Measurements from ENCODE around the gene PDLIM5.
"Not testable (repeated sequence)": the region's sequence is repeated elsewhere in the genome, so short reads cannot be mapped to it uniquely, and the experiment has no call there.

The PDLIM5 gene

GRCh38 chr4:94615451-94615850 lies 163.7 kb downstream of the PDLIM5 start:
- no peak for DNase-seq

DNA sequence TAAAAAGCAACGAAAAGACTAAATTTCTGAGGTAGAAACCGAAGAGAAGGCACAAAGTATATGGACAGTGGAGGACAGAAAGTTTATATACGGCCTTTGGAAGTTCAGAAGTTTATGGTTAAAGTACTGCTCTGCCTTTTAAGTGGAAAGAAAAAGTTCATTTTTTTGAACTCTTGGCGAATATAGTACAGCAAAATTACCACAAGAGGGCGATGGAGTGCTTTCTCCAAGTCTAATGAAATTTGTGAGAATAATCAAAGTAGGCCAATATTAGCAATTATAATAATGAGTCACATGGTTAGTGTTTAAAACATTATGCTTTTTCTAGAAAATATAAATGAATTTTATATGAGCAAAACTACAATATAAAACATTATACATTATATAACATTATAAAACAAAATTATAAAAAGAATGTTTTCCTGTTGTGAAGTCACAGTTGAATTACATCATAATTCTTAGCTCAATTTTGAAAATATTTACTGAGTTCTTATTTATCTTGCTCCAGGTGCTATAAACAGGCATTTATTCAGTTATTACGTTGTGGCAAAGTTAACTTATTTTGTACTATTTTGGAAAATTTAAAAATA lies 169.8 kb downstream of the PDLIM5 start:
- DNase-seq = no peak

- no peak for DNase-seq
These were observed 171.6 kb downstream of the PDLIM5 start for GRCh38 chr4:94623126-94623911.

DNA sequence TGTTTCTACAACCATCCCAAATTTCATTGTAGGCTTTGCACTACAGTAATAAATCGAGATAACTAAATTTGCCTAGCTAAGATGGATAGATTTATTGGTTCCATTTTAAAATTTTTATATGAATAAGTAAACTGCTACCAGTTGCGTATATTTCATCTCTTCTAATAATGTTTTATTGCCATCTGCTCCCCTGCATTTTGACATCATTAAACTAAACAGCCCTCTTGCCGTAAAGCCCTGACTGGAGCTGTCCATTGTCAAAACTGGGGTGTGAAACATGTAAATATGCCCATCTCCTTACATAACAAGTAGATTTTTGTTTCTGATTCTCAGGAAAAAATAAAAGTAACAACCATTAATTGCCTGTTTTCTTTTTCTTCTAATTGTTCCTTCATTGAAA lies 175.2 kb downstream of the PDLIM5 start:
- DNase-seq = no peak

- DNase-seq = not testable (repeated sequence)
These were observed 177.3 kb downstream of the PDLIM5 start for GRCh38 chr4:94629058-94629457.

DNA sequence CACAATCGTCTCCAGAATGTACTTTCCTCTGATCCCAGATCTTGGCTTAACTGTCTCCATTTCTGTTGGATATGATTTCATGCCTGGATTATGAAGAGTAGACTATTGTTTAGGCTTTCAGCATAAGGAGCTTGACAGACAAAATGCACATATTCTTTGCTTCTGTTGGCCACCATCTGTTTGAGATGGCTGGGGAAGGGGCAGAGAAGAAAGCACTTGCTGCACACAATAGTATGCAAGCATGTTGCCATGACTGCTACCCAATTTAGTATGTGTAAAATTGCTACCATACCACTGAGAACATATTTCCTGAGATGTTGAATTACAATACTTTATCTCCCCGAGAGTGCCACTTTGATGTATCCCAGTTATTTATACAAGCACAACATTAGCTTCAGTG lies 178.1 kb downstream of the PDLIM5 start:
- DNase-seq = no peak

- DNase-seq = no peak
These were observed 182.5 kb downstream of the PDLIM5 start for GRCh38 chr4:94634271-94634670.

GRCh38 chr4:94635177-94635576 lies 183.4 kb downstream of the PDLIM5 start:
- no peak for DNase-seq

- no peak for DNase-seq
These were observed 184.3 kb downstream of the PDLIM5 start for GRCh38 chr4:94636004-94636403.

- DNase-seq = no peak
These were observed 187.6 kb downstream of the PDLIM5 start for GRCh38 chr4:94639298-94639697.

GRCh38 chr4:94640151-94640550 lies 188.4 kb downstream of the PDLIM5 start:
- no peak for DNase-seq

DNA sequence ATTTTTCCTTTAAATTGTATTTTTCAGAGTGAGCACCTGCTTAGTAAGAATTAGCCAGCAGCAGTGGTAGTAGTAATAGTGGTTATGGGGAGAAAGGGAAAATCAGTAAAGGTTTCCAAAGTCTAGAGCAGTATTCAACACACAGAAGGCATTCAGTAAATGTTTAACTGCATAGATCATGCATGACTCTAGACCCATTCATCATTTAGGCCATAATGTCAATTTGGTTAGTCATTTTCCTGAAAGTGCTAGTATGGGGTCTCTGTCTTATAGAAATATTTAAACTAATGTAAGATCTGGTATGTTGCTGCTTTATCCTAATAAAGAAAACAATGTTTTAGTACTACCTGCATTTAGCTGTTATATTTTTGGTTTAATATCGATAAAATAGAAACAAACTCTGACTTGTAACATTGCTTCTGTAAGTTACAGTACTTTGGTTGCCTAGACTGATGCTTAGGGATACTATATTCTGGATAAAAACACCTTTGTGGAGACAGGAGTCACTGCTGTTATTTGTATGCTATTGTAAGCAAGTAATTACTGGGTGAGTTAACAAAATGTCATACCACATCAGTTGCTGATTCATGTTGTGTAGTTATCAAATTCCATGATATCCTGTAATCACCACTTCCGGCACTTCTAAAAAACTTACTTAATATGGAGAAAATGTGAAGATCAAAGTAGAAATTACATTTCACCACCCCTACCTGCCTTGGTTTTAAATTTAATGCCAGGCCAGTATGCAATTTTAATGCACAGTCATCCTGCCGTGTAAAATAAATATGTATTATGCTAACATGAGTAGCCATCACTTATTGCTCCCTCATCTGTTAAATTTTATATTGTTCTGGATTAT lies 190.2 kb downstream of the PDLIM5 start:
- no peak for DNase-seq

DNA sequence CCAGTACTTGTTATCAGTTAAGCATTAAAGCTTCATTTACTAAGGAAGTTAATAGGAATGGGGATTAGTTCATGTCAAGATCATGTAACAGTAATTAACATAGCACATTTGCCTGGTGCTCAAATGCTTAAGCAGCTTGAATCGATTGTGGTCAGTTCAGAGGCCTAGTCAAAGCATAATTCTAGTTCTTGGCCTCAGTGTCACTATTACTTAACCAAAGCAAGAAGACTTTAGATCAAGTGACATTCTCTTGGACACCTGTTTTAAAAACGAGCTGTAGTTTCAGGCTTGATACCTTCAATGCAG lies 190.8 kb downstream of the PDLIM5 start:
- DNase-seq = no peak

GRCh38 chr4:94648699-94649098 lies 197.0 kb downstream of the PDLIM5 start:
- DNase-seq = no peak

DNA sequence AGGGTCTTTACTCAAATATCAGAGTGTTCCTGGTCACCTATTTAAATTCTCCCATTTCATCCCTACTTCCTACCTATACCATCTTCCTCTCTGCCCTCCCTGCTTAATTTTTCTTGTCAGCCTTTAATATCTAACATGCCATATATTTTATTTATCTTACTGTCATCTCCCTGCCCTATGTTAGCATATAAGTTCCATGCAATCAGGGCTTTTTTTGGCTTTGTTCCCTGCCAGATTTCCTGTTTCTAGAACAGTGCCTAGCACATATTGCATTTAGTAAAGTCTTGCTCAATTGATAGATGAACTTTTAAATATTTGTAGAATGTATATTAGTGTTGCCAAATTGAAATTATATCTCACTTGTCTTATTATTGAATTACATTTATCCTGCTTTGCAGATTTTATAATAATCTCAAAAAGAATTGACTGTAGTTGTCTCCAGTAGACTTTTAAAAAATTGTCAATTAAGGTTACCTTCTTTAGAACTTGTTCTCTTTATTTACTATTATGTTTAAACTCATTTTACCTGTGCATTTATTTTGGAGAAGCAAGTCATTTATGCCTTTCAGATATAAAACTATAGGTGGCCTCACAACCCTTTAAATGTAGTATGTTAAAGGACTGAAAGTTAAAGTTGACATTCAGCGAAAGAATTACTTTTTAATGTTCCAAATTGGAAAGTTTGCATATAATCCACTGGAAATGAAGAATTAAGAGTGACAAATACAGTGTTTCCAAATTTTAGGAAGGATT lies 197.8 kb downstream of the PDLIM5 start:
- no peak for DNase-seq

DNA sequence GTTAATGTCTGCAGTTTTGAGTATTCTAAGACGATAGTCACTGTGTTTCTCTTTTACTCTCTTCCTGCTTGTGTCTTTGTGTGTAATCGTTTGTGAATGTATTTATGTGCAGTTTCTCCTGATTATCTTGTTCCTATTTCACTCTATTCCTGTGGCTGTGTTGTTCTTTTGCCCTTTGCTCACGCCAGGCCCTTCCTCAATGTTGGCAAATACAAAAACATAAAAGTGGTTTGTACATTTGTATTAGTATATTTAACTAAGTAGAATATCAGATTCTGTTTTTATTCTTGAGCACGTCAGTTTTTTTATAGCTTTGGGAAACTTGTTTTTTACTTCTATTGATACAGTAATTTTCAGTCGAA lies 198.4 kb downstream of the PDLIM5 start:
- no peak for DNase-seq

- no peak for DNase-seq
These were observed 198.9 kb downstream of the PDLIM5 start for GRCh38 chr4:94650690-94651089.

GRCh38 chr4:94653095-94653649 lies 201.4 kb downstream of the PDLIM5 start:
- no peak for DNase-seq

GRCh38 chr4:94653984-94654609 lies 202.4 kb downstream of the PDLIM5 start:
- no peak for DNase-seq

DNA sequence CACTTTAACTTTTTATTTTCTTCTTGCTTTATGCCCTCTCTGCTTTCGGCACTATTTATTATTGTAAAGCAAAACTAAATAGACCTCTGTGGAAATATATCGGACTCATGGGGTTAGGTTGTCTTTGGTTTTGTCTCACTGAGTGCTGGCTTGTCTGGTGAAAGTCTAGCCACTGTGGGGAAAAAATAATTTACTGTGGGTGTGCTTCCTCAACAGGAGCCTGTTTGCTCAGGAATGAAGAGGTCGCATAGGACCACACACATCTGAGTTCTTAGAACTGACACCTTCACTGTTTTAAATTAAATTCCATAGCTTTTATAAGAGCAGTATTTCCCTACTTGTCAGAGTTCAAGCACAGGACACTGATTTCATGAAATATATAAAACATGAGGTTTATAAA lies 203.0 kb downstream of the PDLIM5 start:
- DNase-seq = no peak

DNA sequence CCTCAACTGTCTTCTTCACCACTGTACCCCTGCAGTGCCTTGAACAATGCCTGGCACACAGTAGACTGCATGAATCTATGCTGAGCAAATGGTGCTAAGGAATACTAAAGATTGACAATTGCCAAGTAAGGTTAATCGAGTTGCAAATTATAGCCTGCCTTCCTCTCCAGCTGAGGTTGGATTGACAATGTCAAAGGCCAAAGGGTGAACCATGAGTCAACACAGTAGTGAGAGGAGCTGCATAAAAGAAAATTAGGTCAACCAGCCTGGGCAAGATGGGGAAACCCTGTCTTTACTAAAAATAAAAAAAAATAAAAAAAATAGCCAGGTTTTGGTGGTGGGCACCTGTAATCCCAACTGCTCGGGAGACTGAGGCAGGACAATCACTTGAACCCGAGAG lies 208.9 kb downstream of the PDLIM5 start:
- DNase-seq = no peak

DNA sequence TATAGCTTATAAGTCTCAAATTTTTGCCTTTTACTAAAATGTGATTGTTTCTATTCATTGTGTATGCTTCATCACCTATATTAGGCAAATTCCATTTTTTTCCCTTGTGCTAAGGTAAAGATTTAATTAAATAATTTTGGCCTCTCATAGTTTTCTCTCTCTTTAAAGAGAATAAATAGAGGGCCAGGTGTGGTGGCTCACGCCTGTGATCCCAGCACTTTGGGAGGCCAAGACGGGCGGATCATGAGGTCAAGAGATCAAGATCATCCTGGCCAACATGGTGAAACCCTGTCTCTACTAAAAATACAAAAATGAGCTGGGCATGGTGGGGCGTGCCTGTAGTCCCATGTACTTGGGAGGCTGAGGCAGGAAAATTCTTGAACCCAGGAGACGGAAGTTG lies 213.3 kb downstream of the PDLIM5 start:
- DNase-seq = not testable (repeated sequence)

All from NCI-H1417 treated with DMSO at 0.1 percent for 48 hours (cell line).